NCI-H82 (cell line): ENCODE measurements around the gene YPEL4.
A peak's percentile ranks its signal among the peaks of the same experiment; 100 is the strongest.
"Not testable (repeated sequence)": the region's sequence is repeated elsewhere in the genome, so short reads cannot be mapped to it uniquely, and the experiment has no call there.

Experiments used
- DNase-seq: peaks from one replicate; lab custom pipeline; 2025; lab: John Stamatoyannopoulos, UW

YPEL4 gene, protein sequence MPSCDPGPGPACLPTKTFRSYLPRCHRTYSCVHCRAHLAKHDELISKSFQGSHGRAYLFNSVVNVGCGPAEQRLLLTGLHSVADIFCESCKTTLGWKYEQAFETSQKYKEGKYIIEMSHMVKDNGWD

DNA sequence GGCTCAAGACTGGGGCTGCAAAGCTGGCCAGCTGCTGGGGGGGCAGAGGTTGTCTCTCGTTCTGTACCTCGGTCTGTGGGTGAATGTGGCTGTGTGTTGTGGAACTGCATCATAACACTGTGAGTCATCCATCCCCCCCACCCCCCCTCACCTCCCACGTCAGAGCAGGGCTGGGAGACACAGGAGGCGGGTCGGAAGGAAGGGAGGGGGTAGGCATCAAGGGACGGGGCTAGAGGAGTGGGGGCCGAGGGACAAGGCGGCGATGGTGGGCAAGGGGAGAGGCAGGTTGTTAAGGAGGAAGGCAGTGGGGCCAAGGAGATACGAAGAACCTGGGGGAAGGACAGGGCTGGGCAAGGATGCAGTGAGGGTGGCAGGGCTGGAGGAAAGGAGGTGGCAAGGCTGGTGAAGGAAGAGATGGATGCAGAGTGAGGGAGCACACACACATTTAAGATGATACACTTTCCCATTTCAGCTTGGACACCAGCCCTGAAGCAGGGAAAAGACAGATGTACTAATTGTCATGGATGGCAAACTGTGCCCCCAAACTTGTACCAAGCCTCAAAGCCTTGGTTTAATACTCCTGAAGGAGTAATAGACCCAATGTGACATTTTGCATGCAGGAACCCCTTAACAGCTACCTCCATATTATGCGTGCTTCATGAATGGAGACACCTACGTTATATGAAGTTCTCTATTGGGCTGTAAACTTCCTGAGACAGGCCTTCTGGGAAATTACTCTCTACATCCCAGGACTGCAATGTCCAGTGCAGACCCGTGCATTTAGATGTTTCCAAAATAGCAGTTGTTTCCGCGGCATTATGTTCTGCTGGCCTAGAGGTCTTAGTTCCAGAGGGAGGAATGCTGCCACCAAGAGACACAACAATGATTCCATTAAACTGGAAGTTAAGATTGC is at the start of gene YPEL4:
Gene YPEL4, minus strand, starts transcription at position 87 of the 913 bp plus-strand sequence. CDS start 2,805 bp downstream, outside the sequence.
- DNase-seq: peak; percentile 51

DNA sequence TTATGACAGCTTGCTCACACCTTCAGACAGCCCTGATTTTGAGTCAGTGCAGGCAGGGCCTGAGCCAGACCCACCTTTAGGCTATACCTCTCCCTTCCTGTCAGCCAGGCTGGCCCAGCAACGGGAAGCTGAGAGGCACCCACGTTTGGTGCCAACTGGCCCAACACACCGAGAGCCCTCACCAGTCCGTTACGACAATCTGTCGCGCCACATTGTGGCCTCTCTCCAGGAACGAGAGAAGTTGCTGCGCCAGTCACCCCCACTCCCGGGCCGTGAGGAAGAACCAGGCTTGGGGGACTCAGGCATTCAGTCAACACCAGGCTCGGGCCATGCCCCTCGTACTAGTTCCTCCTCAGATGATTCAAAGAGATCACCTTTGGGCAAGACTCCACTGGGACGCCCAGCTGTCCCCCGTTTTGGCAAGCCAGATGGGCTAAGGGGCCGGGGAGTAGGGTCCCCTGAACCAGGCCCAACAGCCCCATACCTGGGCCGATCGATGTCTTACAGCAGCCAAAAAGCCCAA is 49.2 kb upstream of the YPEL4 start:
- DNase-seq: no peak

DNA sequence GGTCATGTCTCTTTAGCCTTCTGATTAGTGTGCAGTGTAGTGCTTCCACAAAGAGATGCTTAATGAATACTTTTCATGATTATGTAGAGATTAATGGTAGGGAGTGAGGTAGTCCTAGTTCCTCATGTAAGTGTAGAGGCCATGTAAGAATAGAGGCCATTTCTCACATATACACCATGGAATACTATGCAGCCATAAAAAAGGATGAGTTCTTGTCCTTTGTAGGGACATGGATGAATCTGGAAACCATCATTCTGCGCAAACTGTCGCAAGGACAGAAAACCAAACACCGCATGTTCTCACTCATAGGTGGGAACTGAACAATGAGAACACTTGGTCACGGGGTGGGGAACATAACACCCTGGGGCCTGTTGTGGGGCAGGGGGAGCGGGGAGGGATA is 40.8 kb upstream of the YPEL4 start:
- DNase-seq: not testable (repeated sequence)

DNA sequence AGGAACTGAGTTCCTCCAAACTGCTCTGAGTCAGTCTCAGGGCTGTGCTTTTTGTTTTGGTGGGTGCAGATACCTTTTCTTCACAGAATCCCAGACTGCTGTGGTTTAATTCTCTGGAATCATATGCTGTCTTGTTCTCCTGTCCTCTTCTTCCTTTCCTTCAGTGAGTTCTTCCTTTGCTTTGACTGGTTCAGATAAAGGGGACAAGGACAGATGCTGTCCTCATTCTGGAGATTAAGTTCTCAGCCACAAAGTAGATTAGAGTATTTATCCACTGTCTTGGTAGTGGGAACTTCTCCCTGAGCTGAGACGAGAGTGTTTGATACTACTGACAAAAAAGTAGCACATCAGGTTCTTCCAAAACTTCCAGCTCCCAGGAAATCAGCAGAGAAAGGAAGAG is 31.5 kb upstream of the YPEL4 start:
- DNase-seq: peak; percentile 88

DNA sequence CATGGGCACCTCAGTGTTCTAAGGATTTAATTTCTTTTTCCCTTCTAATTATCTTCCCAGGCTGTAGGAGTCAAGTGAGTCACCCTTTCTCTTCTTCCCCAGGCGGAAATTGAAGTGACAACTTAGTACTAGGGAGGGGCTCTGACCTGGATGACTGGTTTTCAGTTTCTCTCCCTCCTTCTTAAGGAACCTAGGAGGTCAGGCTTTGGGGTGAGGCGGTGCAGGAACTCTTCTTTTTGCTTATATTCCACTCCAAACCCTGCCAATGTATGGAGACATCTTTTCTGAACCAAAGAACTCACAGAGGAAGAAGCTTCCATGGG is 30.8 kb upstream of the YPEL4 start:
- peak; percentile 36 for DNase-seq

DNA sequence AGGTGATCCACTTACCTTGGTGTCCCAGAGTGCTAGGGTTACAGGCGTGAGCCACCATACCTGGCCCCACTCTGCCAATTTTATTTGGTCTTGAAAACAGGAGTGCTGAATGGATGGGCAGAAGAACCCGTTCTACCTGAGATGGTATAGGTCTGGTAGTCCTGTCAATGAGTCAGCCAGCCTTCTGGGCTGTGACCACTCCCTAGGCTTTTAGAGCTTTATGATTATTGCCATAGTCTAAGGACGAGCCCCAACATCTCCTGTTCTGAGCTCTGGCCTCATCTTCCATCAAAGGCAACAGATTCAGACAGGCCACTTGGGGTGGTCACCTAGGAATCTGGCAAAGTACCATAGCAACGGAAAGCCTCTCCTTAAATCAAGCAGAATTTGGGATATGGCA is 29.7 kb upstream of the YPEL4 start:
- no peak for DNase-seq

DNA sequence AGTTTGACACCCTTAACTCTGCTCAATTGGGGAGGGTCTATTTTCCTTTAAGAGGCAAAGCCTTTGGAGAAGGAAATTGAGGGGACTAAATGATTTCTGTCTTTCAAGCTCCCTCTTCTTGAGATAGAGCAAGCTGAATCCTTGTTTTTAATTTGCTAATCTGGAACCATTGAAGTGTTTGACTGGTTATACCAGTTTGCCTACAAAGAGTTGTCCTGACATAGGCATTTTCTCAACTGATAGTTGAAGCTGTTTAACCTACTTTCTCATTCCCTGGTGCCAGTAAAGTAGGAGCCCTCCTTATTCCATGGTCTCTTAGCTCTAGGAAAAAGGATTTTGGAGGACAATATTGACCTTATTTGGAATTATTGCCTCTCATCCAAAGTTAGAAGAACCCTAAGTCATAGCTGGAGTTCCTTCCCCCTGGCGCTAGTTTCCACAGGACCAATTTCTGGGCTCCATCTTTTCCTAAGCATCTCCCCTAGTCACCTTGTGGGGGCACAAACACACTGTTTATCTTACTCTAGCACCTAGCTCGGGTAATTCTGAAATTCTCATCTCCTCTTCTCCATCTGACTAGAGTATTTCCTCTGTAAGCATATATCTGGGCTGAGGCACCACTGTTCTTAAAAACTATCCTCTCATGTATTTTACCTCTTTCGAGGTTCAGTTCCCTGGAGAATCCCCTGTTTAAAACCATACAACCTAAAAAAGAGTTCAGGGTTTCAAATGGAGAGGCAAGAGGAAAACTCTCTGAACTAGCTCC is 25.6 kb upstream of the YPEL4 start:
- no peak for DNase-seq

DNA sequence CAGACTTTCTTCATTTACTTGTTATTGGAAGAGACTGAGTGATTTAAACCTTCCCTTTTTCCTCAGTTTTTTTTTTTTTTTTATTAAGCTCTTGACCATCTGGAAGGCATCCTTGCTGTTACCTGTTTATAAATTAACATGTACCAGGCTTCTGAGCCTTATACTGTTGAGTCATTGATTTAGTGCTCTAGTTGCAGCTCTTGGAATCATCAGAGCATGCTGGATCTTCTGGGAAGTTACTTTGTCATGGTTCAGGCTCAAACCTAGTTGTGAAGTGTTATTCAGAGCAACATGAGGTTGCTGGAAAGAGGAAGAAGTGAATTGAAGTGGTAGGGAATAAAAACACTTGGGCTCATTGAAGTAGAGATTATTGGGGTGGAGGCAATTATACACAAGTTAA is 24.5 kb upstream of the YPEL4 start:
- DNase-seq: no peak

DNA sequence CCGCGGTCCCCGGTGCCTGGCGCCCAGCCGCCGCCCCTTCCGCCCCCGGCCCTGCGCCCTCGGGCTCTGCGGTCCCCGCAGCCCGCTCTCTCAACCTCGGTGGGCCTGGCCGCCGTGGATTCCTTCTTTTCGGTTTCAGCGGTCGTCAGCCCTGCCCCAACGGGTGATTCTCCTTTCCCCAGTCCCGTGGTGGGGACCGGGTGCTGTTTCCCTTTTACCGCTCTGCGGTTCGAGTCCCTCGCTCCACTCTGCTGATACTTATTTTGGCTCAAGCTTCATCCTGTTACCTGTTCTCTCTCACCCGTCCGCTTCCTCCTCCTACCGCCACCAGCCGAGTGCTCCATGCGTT is 18.7 kb upstream of the YPEL4 start:
- no peak for DNase-seq

DNA sequence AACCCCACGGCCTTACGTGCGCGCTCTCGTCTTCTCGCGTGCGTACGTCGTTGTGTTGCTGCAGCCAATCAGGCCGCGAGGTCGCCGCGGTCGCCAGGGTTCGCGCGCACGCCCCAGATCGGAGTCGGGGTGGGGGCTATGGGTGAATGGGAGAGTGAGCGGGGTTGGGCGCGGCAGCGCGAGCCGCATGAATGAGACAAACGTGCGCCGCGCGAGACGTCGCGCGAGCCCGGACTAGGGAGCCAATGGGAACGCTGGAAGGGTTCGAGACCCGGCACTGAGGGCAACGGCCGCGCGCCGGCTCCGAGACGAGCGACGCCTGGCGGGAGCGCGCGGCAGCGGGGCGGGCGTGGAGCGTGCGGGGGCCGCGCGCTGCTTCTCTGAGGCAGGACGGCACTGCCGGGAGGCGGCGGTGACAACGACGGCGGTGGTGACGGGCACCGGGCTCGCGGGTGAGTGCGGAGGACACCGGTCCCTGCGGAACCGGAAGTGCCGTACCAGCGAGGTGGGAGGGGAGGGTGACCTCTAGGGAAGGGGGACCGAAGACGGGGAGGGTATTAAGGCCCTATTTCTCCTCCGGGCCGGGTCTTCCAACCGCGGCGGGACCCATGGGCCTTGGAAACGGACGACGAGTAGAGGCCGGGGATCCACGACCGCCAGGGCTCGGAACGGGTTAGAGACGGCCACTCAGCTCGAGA is 18.2 kb upstream of the YPEL4 start, which contains the start of gene ZDHHC5:
Gene ZDHHC5, plus strand, starts transcription at position 379 of the 698 bp plus-strand sequence. CDS start 4,977 bp downstream, outside the sequence.
- DNase-seq: peak; percentile 98

DNA sequence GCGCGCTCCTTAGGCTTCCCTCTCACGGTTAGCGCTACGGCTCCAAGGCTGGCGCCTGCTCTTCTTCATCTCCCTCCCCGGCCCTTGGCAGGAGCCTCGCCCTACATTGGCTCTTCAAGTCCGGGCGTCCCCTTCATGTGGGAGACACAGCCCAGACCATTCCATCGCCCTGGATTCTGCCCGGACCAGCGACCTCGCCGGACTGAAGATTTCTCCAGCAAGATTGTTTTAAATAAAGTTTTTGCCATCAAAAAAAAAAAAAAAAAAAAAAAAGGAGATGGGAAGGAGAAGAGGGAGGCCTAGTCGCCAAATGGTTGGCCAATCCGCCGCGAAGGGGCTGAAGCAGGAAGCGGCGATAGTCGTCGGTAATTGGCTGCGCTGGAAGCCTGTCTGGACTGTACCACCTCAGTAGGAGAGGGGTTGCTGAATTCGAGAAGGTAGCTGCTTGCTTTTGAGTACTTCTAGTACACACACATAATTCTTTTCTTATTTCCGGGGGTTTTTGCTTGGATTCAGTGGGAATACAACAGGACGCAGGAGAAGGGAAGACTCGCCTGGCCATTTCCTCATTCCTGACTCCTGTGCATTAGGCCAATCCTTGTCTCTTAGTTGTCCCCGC is 17.5 kb upstream of the YPEL4 start:
- DNase-seq: peak; percentile 98

DNA sequence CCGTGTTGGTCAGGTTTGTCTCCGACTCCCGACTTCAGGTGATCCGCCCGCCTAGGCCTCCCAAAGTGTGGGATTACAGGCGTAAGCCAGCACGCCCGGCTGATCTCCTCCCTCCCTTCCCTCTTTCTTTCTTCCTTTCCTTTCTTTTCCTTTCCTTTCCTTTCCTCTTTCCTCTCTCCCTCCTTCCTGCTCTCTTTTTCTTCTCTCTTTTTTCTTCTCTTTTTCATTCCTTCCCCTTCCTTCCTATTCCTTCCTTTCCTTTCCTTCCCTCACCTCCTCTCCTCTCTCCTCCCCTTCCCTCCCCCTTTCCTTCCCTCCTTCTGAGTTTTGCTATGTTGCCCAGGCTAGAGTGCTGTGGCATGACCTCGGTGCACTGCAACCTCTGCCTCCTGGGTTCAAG is 14.3 kb upstream of the YPEL4 start:
- DNase-seq: no peak

DNA sequence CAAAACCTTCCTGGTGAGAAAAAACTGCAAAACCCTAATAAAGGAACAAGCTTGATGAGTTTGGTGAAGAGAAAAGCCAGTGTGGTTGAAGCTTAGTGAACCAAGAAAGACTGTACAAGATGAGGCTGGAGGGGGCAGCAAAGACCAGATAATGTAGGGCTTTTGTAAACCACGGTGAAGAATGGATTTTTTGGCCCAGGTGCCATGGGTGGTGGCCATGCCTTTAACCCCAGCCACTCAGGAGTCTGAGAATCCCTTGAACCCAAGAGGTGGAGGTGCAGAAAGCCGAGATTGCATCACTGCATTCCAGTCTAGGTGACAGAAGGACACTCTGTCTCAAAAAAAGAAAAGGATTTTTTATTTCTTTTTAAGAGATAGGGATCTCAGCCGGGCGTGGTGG is 13.2 kb upstream of the YPEL4 start:
- DNase-seq: peak; percentile 39

DNA sequence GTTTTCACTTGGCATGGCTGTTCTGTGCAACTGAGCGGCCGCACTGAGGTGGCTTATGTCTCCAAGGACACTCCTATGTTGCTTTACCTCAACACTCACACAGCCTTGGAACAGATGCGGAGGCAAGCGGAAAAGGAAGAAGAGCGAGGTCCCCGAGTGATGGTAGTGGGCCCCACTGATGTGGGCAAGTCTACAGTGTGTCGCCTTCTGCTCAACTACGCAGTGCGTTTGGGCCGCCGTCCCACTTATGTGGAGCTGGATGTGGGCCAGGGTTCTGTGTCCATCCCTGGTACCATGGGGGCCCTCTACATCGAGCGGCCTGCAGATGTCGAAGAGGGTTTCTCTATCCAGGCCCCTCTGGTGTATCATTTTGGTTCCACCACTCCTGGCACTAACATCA is 10.0 kb upstream of the YPEL4 start:
- DNase-seq: no peak

DNA sequence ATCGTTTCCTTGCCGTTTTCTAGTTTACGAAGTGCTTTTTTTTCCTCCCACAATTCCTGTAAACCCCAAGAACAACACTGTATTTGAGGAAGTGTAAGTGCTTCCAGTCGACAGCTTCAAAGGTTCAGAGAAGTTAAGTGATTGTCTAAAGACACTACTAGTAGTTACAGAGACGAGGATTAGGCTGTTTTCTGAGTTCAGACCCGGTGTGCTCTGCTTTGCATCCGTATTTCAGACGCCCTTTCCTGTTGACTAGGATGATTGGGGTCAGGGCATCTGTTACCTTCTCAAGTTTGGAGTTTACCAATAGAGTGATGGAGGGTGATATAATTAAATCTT is 8.3 kb upstream of the YPEL4 start:
- no peak for DNase-seq

DNA sequence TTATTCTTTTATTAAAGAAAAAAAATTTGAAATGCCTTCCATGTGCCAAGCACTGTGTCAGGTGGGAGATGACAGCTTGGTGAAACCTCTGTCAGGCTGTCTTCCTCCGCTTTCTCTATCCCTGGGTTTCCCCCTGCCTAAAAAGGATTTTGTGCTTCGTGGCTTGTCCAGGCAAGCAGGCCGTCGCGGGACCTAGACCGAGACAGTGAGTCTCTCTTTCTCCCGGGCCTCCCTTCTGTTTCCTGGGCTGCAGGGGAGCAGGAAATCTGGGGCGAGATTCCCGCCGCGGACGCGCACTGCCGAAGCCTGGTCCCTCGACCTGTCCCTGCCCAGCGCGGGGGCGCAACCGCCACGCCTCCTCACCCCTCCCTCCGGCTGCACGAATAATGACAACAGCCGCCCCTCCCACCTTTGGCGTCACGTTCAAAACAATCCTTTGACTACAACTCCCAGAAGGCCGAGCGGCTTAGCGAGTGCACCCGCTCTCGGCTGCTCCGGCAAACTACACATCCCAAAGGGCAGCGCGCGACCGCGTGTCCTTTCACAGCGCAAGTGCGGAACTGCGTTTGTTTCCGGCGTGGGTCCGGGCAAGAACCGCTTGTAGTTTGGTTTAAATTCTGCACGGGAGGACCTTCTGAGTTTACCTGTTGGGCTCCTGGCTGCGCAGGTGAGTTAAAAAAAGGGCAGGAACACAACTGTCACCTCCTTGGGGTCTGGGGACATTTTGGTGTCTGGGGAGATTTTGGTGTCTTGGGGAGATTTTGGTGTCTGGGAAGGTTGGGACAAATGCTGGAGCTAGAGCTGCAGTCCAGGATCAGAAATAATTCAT is 7.7 kb upstream of the YPEL4 start, which contains the start of gene CLP1:
Gene CLP1, plus strand, starts transcription at position 569 of the 829 bp plus-strand sequence. CDS start 1,715 bp downstream, outside the sequence.
- peak; percentile 99 for DNase-seq

DNA sequence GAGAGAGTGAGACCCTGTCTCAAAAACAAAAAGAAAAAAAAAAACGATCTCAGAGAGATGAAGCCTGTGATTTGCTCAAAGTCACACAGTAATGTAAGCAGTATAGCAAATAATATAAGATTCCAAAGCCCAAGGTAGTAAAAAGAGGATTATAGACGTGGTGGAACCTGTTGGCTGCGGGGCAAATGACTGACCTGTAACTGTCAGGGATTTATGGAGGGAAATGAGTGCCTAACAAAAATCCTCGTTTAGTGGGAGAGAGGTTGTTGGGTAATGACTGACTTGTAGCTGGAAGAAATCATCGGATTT is 7.1 kb upstream of the YPEL4 start:
- DNase-seq: no peak

DNA sequence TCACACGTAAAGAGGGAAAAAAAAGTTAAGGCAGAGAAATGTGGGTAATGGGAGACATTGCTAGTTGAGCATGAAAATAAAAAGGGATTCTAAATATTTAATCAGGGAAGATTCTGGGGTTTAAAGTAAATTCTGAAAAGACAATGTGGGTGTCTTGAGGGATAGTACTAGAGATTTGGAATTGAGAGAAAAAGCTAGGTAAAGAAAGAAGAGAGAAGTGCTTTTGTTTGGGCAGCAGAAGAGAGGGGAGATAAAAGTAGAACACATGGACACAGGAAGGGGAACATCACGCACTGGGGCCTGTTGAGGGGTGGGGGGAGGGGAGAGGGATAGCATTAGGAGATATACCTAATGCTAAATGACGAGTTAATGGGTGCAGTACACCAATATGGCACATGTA is 3.5 kb upstream of the YPEL4 start:
- no peak for DNase-seq

DNA sequence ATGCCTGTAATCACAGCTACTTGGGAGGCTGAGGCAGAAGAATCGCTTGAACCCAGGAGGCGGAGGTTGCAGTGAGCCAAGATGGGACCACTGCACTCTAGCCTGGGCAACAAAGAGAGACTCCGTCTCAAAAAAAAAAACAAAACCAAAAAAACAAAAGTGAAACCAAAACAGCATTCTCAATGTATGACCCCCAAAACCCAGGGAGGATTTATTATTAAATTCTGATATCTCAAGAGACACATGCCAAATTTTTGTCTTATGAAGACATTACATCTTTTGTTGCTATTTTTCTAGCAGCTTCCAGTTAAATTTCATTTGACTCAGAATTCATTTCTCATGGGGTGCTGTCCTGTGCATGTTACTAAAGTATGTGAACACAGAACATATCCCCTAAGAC is 3.0 kb upstream of the YPEL4 start:
- no peak for DNase-seq

DNA sequence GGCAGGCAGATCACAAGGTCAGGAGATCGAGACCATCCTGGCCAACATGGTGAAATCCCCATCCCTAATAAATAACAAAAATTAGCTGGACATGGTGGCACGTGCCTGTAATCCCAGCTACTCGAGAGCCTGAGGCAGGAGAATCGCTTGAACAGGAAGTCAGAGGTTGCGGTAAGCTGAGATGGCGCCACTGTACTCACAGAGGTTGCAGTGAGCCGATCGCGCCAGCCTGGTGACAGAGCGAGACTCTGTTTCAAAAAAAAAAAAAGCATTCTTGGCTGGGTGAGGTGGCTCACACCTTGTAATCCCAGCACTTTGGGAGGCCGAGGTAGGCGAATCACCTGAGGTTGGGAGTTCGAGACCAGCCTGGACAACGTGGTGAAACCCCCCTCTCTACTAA is 2.5 kb upstream of the YPEL4 start:
- not testable (repeated sequence) for DNase-seq

DNA sequence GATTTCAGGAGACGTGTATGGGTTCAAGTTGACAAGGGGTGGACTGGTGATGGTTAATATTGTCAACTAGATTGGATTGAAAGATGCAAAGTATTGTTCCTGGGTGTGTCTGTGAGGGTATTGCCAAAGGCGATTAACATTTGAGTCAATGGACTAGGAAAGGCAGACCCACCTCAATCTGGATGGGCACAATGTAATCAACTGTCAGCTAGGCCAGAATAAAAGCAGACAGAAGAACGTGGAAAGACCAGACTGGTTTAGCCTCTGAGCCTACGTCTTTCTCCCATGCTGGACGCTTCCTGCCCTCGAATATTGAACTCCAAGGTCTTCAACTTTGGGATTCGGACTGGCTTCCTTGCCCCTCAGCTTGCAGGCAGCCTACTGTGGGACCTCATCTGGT is 1.7 kb upstream of the YPEL4 start:
- DNase-seq: no peak
